ENCODE measurements around the gene SAMD4A.

SAMD4A gene

GRCh38 chr14:54817506-54817905 is 250.6 kb downstream of the SAMD4A start:
- ChIA-PET CTCF (interaction anchor here (1.3 to 3.0 kb wide), 2 partner anchors 13 to 43 kb away, joined by 5 to 25 read pairs; no protein-coding TSS in a partner anchor), POLR2A (interaction anchor here (1.7 kb wide), 1 partner anchor 85 kb away, joined by 5 read pairs; the partner anchor contains the start of gene GCH1)
- no peak for DNase-seq (ENCODE audit: extremely low spot score)
- no peak for TF ChIP-seq NFRKB (IDR thresholded peaks at IDR 0.05)
- TF ChIP-seq LEF1 (IDR thresholded peaks at IDR 0.05; ENCODE audit: borderline replicate concordance) = no peak
- TF ChIP-seq SP1 (IDR thresholded peaks at IDR 0.05) = no peak
- TF ChIP-seq HDGF (IDR thresholded peaks at IDR 0.05; ENCODE audit: borderline replicate concordance) = no peak

DNA sequence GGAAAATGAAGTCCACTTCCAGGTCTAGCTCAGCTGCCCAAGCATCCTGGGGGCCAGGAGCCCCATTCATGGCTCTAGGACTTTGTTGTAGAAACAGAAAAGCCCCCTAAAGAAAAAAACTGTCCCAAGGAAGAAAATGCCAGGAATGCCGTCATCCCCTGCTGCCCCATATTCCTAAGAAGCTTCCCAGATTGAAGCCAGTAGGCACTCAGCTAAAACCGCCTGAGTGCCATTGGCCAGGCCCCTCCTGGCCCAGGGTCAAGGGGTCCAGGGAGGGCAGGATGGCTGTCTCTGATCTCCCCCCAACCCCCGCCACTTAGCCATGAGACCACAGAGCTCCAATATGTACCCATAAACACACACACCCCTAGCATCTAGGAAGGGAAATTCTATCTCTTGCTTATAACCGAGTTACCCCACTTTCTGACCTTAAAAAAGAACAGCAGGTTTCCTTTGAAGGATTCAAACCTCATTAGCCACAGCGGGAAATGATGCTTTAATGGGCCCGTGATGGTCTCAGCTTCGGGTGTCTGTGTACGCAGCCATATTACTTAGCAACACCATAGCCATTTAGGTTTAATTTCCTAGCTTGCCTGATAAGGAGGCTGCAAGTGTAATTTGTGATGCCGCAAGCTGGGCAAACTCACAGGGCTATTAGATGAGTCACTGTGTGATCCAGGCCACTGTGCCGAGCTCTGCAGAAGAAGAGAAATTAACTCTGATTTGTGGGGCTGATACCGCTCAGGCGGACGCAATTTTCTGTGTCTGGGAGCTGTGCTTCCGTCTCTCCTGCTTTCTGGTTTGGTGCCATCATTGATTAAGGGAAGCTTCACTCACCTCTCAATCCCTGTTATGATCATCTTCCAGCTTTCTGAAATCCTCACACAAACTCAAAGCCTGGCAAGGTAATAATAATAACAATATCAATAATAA is 251.5 kb downstream of the SAMD4A start:
- peak; percentile 57 for DNase-seq (ENCODE audit: extremely low spot score)
- TF ChIP-seq, protein P1, sequence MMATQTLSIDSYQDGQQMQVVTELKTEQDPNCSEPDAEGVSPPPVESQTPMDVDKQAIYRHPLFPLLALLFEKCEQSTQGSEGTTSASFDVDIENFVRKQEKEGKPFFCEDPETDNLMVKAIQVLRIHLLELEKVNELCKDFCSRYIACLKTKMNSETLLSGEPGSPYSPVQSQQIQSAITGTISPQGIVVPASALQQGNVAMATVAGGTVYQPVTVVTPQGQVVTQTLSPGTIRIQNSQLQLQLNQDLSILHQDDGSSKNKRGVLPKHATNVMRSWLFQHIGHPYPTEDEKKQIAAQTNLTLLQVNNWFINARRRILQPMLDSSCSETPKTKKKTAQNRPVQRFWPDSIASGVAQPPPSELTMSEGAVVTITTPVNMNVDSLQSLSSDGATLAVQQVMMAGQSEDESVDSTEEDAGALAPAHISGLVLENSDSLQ (IDR thresholded peaks at IDR 0.05) = no peak
- TF ChIP-seq NFRKB (IDR thresholded peaks at IDR 0.05) = no peak
- TF ChIP-seq CTBP1 (IDR thresholded peaks at IDR 0.05; ENCODE audit: borderline replicate concordance) = no peak
- ChIA-PET CTCF (interaction anchor here (0.5 to 3.0 kb wide), 8 partner anchors 9 to 452 kb away, joined by 3 to 25 read pairs (median 4); no protein-coding TSS in a partner anchor), POLR2A (interaction anchor here (0.9 to 1.7 kb wide), 3 partner anchors 11 to 84 kb away, joined by 4 to 6 read pairs (median 5); partner anchors contain the start of gene GCH1)

GRCh38 chr14:54822685-54823084 is 255.8 kb downstream of the SAMD4A start:
- DNase-seq (ENCODE audit: extremely low spot score) = no peak
- TF ChIP-seq L3MBTL2 (conservative IDR thresholded peaks at IDR 0.05) (no peak), FOXA1 (IDR thresholded peaks at IDR 0.05) (no peak), NFRKB (IDR thresholded peaks at IDR 0.05) (no peak), ZNF384 (IDR thresholded peaks at IDR 0.05) (no peak), HDGF (IDR thresholded peaks at IDR 0.05; ENCODE audit: borderline replicate concordance) (no peak), FOXK2 (IDR thresholded peaks at IDR 0.05) (no peak), SP1 (IDR thresholded peaks at IDR 0.05) (no peak), TARDBP (IDR thresholded peaks at IDR 0.05) (no peak), LEF1 (IDR thresholded peaks at IDR 0.05; ENCODE audit: borderline replicate concordance) (no peak), BHLHE40 (IDR thresholded peaks at IDR 0.05; ENCODE audit: borderline replicate concordance) (no peak), FOXM1 (IDR thresholded peaks at IDR 0.05; ENCODE audit: borderline replicate concordance) (no peak), ELF4 (IDR thresholded peaks at IDR 0.05) (no peak), CTBP1 (IDR thresholded peaks at IDR 0.05; ENCODE audit: borderline replicate concordance) (no peak), SUZ12 (IDR thresholded peaks at IDR 0.05) (no peak), ARNT (IDR thresholded peaks at IDR 0.05) (no peak)
- TF ChIP-seq, protein P1 (IDR thresholded peaks at IDR 0.05) = no peak
- POLR2A ChIA-PET = no interaction called here
- CTCF ChIA-PET = interaction anchor here (0.6 kb wide), 1 partner anchor 48 kb away, joined by 3 read pairs; no protein-coding TSS in a partner anchor

DNA sequence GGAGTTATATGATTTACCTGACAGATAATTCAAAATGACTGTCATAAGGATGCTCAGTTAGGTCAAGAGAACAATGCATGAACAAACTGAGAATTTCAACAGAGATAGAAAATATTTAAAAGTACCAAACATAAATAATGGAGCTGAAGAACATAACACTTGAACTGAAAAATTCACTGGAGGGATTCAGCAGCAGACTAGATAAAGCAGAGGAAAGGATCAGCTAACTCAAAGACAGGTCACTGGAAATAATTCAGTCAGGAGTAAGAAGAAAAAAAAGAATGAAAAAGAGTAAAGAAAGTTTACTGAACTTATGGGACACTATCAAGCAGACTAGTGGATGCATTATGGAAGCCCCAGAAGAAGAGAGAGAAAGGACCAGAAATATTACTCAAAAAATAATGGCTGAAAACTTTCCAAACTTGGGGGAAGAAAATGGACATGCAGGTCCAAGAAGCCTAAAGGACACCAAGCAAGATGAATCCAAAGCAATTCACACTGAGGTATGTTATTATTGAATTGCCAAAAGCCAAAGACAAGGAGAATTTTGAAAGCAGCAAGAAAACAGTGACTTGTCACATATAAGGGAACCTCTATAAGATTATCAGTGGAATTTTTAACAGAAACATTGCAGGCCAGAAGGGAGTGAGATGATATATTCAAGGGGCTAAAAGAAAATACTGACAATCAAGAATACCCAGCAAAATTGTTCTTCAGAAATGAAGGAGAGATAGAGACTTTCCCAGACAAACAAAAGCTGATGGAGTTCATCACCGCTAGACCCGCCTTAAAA is 257.0 kb downstream of the SAMD4A start:
- CTCF ChIA-PET = no interaction called here
- POLR2A ChIA-PET = no interaction called here

GRCh38 chr14:54828037-54828436 is 261.1 kb downstream of the SAMD4A start:
- POLR2A ChIA-PET = no interaction called here
- no peak for TF ChIP-seq HDGF (IDR thresholded peaks at IDR 0.05; ENCODE audit: borderline replicate concordance)
- no peak for TF ChIP-seq CTBP1 (IDR thresholded peaks at IDR 0.05; ENCODE audit: borderline replicate concordance)
- TF ChIP-seq LEF1 (IDR thresholded peaks at IDR 0.05; ENCODE audit: borderline replicate concordance) = no peak
- TF ChIP-seq ARNT (IDR thresholded peaks at IDR 0.05) = no peak
- TF ChIP-seq SP1 (IDR thresholded peaks at IDR 0.05) = no peak
- no peak for TF ChIP-seq NFRKB (IDR thresholded peaks at IDR 0.05)
- no peak for TF ChIP-seq FOXA1 (IDR thresholded peaks at IDR 0.05)
- TF ChIP-seq, protein P1 (IDR thresholded peaks at IDR 0.05) = no peak
- no peak for TF ChIP-seq ELF4 (IDR thresholded peaks at IDR 0.05)
- no peak for TF ChIP-seq L3MBTL2 (conservative IDR thresholded peaks at IDR 0.05)
- no peak for TF ChIP-seq BHLHE40 (IDR thresholded peaks at IDR 0.05; ENCODE audit: borderline replicate concordance)
- no peak for TF ChIP-seq ZNF384 (IDR thresholded peaks at IDR 0.05)
- no peak for TF ChIP-seq FOXK2 (IDR thresholded peaks at IDR 0.05)
- no peak for TF ChIP-seq SUZ12 (IDR thresholded peaks at IDR 0.05)
- no peak for TF ChIP-seq TARDBP (IDR thresholded peaks at IDR 0.05)
- TF ChIP-seq FOXM1 (IDR thresholded peaks at IDR 0.05; ENCODE audit: borderline replicate concordance) = no peak
- CTCF ChIA-PET = interaction anchor here (1.8 kb wide), 1 partner anchor 9 kb away, joined by 5 read pairs; no protein-coding TSS in a partner anchor
- no peak for DNase-seq (ENCODE audit: extremely low spot score)

More for the DNA sequence above, 257.0 kb downstream of the SAMD4A start:
- DNase-seq (ENCODE audit: extremely low spot score) = no peak
- TF ChIP-seq LEF1 (IDR thresholded peaks at IDR 0.05; ENCODE audit: borderline replicate concordance) (no peak), FOXM1 (IDR thresholded peaks at IDR 0.05; ENCODE audit: borderline replicate concordance) (no peak), L3MBTL2 (conservative IDR thresholded peaks at IDR 0.05) (no peak), TARDBP (IDR thresholded peaks at IDR 0.05) (no peak), ZNF384 (IDR thresholded peaks at IDR 0.05) (no peak), HDGF (IDR thresholded peaks at IDR 0.05; ENCODE audit: borderline replicate concordance) (no peak), FOXK2 (IDR thresholded peaks at IDR 0.05) (no peak)

Data from HEK293T (cell line).